Neuronal stem cell (in vitro differentiated cells): ENCODE data around the gene SLC6A3.
A peak's percentile ranks its signal among the peaks of the same experiment; 100 is the strongest.

Experiments
- DNase-seq: peaks from one replicate; pipeline ENCODE4 v3.0.0-alpha.2; 2013; ENCODE audit warnings: low spot score
- H2AFZ ChIP-seq: one replicate; pipeline ENCODE4 v1.6.1; 2013; ENCODE audit warnings: mild to moderate bottlenecking, low read length, inconsistent platforms
- H2AK5ac ChIP-seq: 2 replicates; pipeline ENCODE4 v1.6.1; 2013; ENCODE audit warnings: low read depth, mild to moderate bottlenecking, inconsistent platforms, low read length, moderate library complexity, mixed read lengths
- H2BK120ac ChIP-seq: 2 replicates; pipeline ENCODE4 v1.6.1; 2013; ENCODE audit warnings: low read depth, mild to moderate bottlenecking, inconsistent platforms, low read length, moderate library complexity, mixed read lengths
- H2BK12ac ChIP-seq: one replicate; pipeline ENCODE4 v1.6.1; 2013; ENCODE audit warnings: low read length, inconsistent platforms
- H2BK15ac ChIP-seq: 2 replicates; pipeline ENCODE4 v1.6.1; 2013; ENCODE audit warnings: mild to moderate bottlenecking, low read length, inconsistent platforms, mixed read lengths
- H2BK5ac ChIP-seq: one replicate; pipeline ENCODE4 v1.6.1; 2013; ENCODE audit warnings: inconsistent platforms, mild to moderate bottlenecking, low read length, moderate library complexity
- H3K14ac ChIP-seq: one replicate; pipeline ENCODE4 v1.6.1; 2013; ENCODE audit warnings: low read length, inconsistent platforms
- H3K18ac ChIP-seq: 2 replicates; pipeline ENCODE4 v1.6.1; 2013; ENCODE audit warnings: low read length, inconsistent platforms
- H3K23ac ChIP-seq: 2 replicates; pipeline ENCODE4 v1.6.1; 2013; ENCODE audit warnings: low read depth, mild to moderate bottlenecking, mixed read lengths, low read length, inconsistent platforms; ENCODE audit not compliant: poor library complexity
- H3K27ac ChIP-seq: replicated peaks from 3 replicates; pipeline ENCODE4 v1.5.1; 2013; ENCODE audit warnings: low read length, inconsistent platforms
- H3K27me3 ChIP-seq, 3 experiments: 2 replicates each; pipeline ENCODE4 v1.6.1; 2013; ENCODE audit warnings: low read length in 3 of 3, mild to moderate bottlenecking in 2 of 3, inconsistent platforms in 1 of 3, low read depth in 1 of 3, mixed read lengths in 1 of 3, moderate library complexity in 1 of 3; ENCODE audit not compliant: control insufficient read depth in 3 of 3, insufficient read depth in 3 of 3
- H3K36me3 ChIP-seq, 2 donors: replicated peaks in 1 of 2; 2 replicates each; pipeline ENCODE4 v1.6.1; 2013; ENCODE audit warnings: low read length in 2 of 2; ENCODE audit not compliant: control insufficient read depth in 2 of 2, insufficient read depth in 2 of 2
- H3K4ac ChIP-seq: 2 replicates; pipeline ENCODE4 v1.6.1; 2013; ENCODE audit warnings: inconsistent platforms, mild to moderate bottlenecking, low read length, moderate library complexity
- H3K4me1 ChIP-seq, 2 donors: 1 replicate in 1 of 2; 2 replicates in 1 of 2; pipeline ENCODE4 v1.6.1; 2013; ENCODE audit warnings: low read length in 2 of 2, low read depth in 1 of 2; ENCODE audit not compliant: control insufficient read depth in 2 of 2, insufficient read depth in 1 of 2
- H3K4me2 ChIP-seq: one replicate; pipeline ENCODE4 v1.6.1; 2013; ENCODE audit warnings: mild to moderate bottlenecking, low read length, inconsistent platforms; ENCODE audit not compliant: insufficient read depth, poor library complexity, severe bottlenecking
- H3K4me3 ChIP-seq, 2 donors: 2 replicates each; pipeline ENCODE4 v1.5.1; 2013; ENCODE audit warnings: low read length in 2 of 2, mild to moderate bottlenecking in 2 of 2, inconsistent platforms in 1 of 2, moderate library complexity in 1 of 2
- H3K79me1 ChIP-seq: one replicate; pipeline ENCODE4 v1.6.1; 2013; ENCODE audit warnings: low read depth, mild to moderate bottlenecking, inconsistent platforms, low read length, moderate library complexity
- H3K9ac ChIP-seq: one replicate; pipeline ENCODE4 v1.6.1; 2013; ENCODE audit warnings: mild to moderate bottlenecking, low read depth, low read length, inconsistent platforms; ENCODE audit not compliant: poor library complexity
- H3K9me3 ChIP-seq, 2 donors: replicated peaks in 1 of 2; 2 replicates each; pipeline versions ENCODE3 to v1.6.1; 2013; ENCODE audit warnings: low read length in 2 of 2, mild to moderate bottlenecking in 2 of 2, inconsistent platforms in 1 of 2, low read depth in 1 of 2, mixed read lengths in 1 of 2, moderate library complexity in 1 of 2; ENCODE audit not compliant: control insufficient read depth in 2 of 2, insufficient read depth in 1 of 2
- H4K8ac ChIP-seq: one replicate; pipeline ENCODE4 v1.6.1; 2013; ENCODE audit warnings: low read depth, mild to moderate bottlenecking, inconsistent platforms, low read length, moderate library complexity
- H4K91ac ChIP-seq: one replicate; pipeline ENCODE4 v1.6.1; 2013; ENCODE audit warnings: low read length, low read depth, mild to moderate bottlenecking, inconsistent platforms; ENCODE audit not compliant: poor library complexity
- WGBS, 2 donors: extraction: QIAGEN DNeasy Blood & Tissue Kit; methylation state at CpG; one replicate each; pipeline ENCODE4 v1.1.7; 2013; ENCODE audit warnings: missing lambda C conversion rate in 2 of 2, mixed read lengths in 1 of 2; ENCODE audit not compliant: insufficient read length in 2 of 2, insufficient replicate concordance in 1 of 2; ENCODE audit errors: extremely low coverage in 2 of 2; 5-methylcytosine and 5-hydroxymethylcytosine counted together

The SLC6A3 gene

GRCh38 chr5:1410156-1411014 lies 34.9 kb downstream of the SLC6A3 start:
- DNase-seq, result no peak
- H3K27ac ChIP-seq, result no peak overlapping the region
- H4K91ac ChIP-seq, result no peak overlapping the region
- no CpG with 5 or more reads among the region's 21 CpGs for WGBS, 2 donors
- no peak overlapping the region for H3K18ac ChIP-seq
- no peak overlapping the region for H2BK120ac ChIP-seq
- H3K36me3 ChIP-seq, result no peaks in the 10 kb centered on the region
- no peak overlapping the region for H2BK5ac ChIP-seq
- H3K79me1 ChIP-seq, result peaks cover 2% of the 10 kb centered on the region
- peak overlapping the region; percentile 71 for H3K14ac ChIP-seq
- H3K9ac ChIP-seq, result peak overlapping the region; percentile 60
- H4K8ac ChIP-seq, result no peak overlapping the region
- peaks cover 0 to 38% (median 1%) of the 10 kb centered on the region in 3 experiments for H3K27me3 ChIP-seq
- H2AK5ac ChIP-seq, result no peak overlapping the region
- H3K9me3 ChIP-seq, result peaks cover 0 to 2% of the 10 kb centered on the region in 2 donors
- H3K4me2 ChIP-seq, result no peak overlapping the region
- no peak overlapping the region for H2BK15ac ChIP-seq
- H2BK12ac ChIP-seq, result no peak overlapping the region
- H3K23ac ChIP-seq, result no peak overlapping the region
- peaks cover 0 to 2% of the 10 kb centered on the region in 2 donors for H3K4me1 ChIP-seq
- H3K4me3 ChIP-seq, result peak overlapping the region in 1 of 2 donors; percentile 44
- no peak overlapping the region for H3K4ac ChIP-seq
- H2AFZ ChIP-seq, result no peak overlapping the region

- Histone ChIP-seq H3K4ac (peak overlapping the region; percentile 53), H3K4me3 (no peak overlapping the region), H3K4me2 (no peak overlapping the region), H3K14ac (no peak overlapping the region), H2BK5ac (no peak overlapping the region), H2BK15ac (no peak overlapping the region), H3K79me1 (peaks cover 2% of the 10 kb centered on the region), H3K27ac (no peak overlapping the region), H2BK12ac (no peak overlapping the region), H3K9me3 (peaks cover 0 to 2% of the 10 kb centered on the region in 2 donors), H2AFZ (no peak overlapping the region), H3K36me3 (no peaks in the 10 kb centered on the region), H4K8ac (no peak overlapping the region), H3K18ac (no peak overlapping the region), H4K91ac (no peak overlapping the region), H3K27me3 (peaks cover 0 to 41% (median 1%) of the 10 kb centered on the region in 3 experiments), H3K4me1 (peaks cover 0 to 2% of the 10 kb centered on the region in 2 donors), H2BK120ac (no peak overlapping the region), H2AK5ac (no peak overlapping the region), H3K23ac (peak overlapping the region; percentile 31), H3K9ac (peak overlapping the region; percentile 37)
- DNase-seq, result peak; percentile 65
- whole genome bisulfite sequencing, 2 donors, result no CpG with 5 or more reads among the region's 33 CpGs
Measured at GRCh38 chr5:1409381-1410110, 35.7 kb downstream of the SLC6A3 start.

GRCh38 chr5:1406681-1407640 lies 38.3 kb downstream of the SLC6A3 start:
- Histone ChIP-seq H2BK15ac (no peak overlapping the region), H4K8ac (no peak overlapping the region), H3K23ac (no peak overlapping the region), H3K79me1 (peaks cover 2% of the 10 kb centered on the region), H3K14ac (no peak overlapping the region), H3K4ac (no peak overlapping the region), H2BK120ac (no peak overlapping the region), H2AK5ac (no peak overlapping the region), H4K91ac (no peak overlapping the region), H3K9ac (no peak overlapping the region), H3K4me1 (peaks cover 0 to 2% of the 10 kb centered on the region in 2 donors), H2BK12ac (no peak overlapping the region), H2BK5ac (no peak overlapping the region), H3K4me2 (no peak overlapping the region), H3K36me3 (no peaks in the 10 kb centered on the region), H3K27me3 (peaks cover 0 to 34% (median 1%) of the 10 kb centered on the region in 3 experiments), H3K27ac (no peak overlapping the region), H3K4me3 (no peak overlapping the region), H3K9me3 (peaks cover 0 to 2% of the 10 kb centered on the region in 2 donors), H2AFZ (peak overlapping the region; percentile 17), H3K18ac (no peak overlapping the region)
- no CpG with 5 or more reads among the region's 35 CpGs for WGBS, 2 donors
- no peak for DNase-seq
